ENCODE results near the gene PROP1.

GRCh38 chr5:177972613-177973012 is 23.4 kb downstream of the PROP1 start:
- TF ChIP-seq POLR2AphosphoS5 (IDR thresholded peaks at IDR 0.05) (no peak), CTCF (IDR thresholded peaks at IDR 0.05; ENCODE audit: poor library complexity, severe bottlenecking) (no peak)

All from neural cell (in vitro differentiated cells).